HFF-Myc (cell line): ENCODE measurements around the gene BCAS3.
A peak's percentile ranks its signal among the peaks of the same experiment; 100 is the strongest.

Source experiments
- DNase-seq: peaks from one replicate; pipeline ENCODE4 v3.0.0-alpha.2; 2011; ENCODE audit warnings: low read depth; ENCODE audit errors: extremely low read depth
- H3K4me3 ChIP-seq: replicated peaks from 2 replicates; pipeline ENCODE4 v1.5.1; 2011; ENCODE audit warnings: low read depth, mild to moderate bottlenecking, control low read depth, low read length
- CTCF ChIP-seq: IDR thresholded peaks from 2 replicates; pipeline ENCODE4 v1.5.1; 2012; ENCODE audit warnings: mild to moderate bottlenecking, low read depth, low read length, control low read depth; ENCODE audit errors: missing control alignments

BCAS3 gene

GRCh38 chr17:61410141-61411010 is 732.7 kb downstream of the BCAS3 start:
- no peak for DNase-seq

GRCh38 chr17:61411011-61411260 is 733.3 kb downstream of the BCAS3 start:
- TF ChIP-seq CTCF = no peak
- H3K4me3 ChIP-seq = peak overlapping the region; percentile 46; the same call in 1 of the 2 replicates

More at GRCh38 chr17:61410141-61411010, 732.7 kb downstream of the BCAS3 start:
- TF ChIP-seq CTCF = peak; percentile 52
- H3K4me3 ChIP-seq = no peak overlapping the region

GRCh38 chr17:61411261-61412142 is 733.9 kb downstream of the BCAS3 start:
- DNase-seq = no peak

More at GRCh38 chr17:61411011-61411260, 733.3 kb downstream of the BCAS3 start:
- no peak for DNase-seq

GRCh38 chr17:61412143-61412859 is 734.6 kb downstream of the BCAS3 start:
- no peak for DNase-seq
- peak; percentile 90 for TF ChIP-seq CTCF
- peak overlapping the region; percentile 46 for H3K4me3 ChIP-seq

More at GRCh38 chr17:61411261-61412142, 733.9 kb downstream of the BCAS3 start:
- TF ChIP-seq CTCF = peak; percentile 21
- peak overlapping the region; percentile 46 for H3K4me3 ChIP-seq

- peak overlapping the region; percentile 46 for H3K4me3 ChIP-seq
- DNase-seq = no peak
- no peak for TF ChIP-seq CTCF
Observed at GRCh38 chr17:61412860-61413660, 735.4 kb downstream of the BCAS3 start.
